HG03354 (cell line): ENCODE data around the gene CRIP3.
"Not testable (repeated sequence)": the region's sequence is repeated elsewhere in the genome, so short reads cannot be mapped to it uniquely, and the experiment has no call there.

Experiments
- ATAC-seq: cut with Tn5 transposase; IDR thresholded peaks from one replicate; pipeline ENCODE4 v1.9.1; 2021; ENCODE audit warnings: mild to moderate bottlenecking; ENCODE audit not compliant: unreplicated experiment, poor library complexity, severe bottlenecking

Gene CRIP3

DNA sequence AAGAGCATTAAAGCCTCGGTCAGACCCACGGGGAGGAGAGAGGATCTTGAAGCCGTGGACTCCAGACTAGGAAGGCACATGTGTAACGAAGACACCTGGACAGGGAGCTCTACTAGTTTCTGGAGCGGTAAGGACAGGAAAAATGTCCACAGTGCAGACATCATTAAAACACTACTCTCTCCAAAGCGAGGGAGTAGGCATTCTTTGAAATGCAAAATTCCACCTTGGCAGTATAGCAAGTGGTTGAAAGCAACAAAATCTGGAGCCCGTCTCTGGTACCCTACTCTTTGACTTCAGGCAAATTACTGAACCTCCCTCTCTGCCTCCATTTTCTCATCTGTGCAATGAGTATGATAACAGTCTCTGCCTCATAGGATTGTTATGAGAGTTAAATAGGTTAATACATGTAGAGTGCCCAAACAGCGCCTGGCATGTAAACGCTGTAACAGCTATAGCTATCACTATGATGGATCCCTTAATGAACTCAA lies 408 bp upstream of the CRIP3 start:
- ATAC-seq: peak; percentile 6

DNA sequence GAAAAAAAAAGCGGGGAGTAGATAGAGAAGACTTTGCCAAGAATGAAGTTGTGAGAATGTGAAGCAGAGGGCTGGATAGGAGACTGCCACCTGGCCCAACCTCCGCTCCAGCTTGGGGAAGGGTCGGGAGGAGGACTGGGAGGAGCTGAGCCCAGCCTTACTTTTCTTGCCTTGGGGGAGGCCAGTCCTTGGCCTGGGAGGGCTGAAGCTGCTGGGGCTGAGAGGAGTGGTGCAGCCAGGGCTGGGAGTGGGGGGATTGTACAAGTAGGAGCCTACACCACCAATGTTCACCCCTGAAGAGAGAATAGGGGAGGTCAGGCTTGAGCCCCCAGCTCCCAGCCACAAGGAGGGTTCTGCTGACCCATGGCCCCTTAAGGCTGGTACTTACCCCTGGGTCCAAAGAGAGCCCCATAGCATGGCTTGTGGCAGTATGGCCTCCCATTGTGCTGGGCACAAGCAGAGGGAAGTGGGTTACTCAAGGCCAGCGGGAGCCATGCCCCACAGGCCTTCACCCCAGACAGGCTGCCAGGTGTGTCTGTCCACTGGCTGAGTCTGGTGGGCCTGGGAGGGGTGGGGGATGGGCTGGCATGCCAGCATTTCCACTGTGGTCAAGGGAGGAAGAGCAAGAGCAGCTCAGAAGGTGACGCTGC lies 1.1 kb downstream of the CRIP3 start:
- ATAC-seq: no peak

DNA sequence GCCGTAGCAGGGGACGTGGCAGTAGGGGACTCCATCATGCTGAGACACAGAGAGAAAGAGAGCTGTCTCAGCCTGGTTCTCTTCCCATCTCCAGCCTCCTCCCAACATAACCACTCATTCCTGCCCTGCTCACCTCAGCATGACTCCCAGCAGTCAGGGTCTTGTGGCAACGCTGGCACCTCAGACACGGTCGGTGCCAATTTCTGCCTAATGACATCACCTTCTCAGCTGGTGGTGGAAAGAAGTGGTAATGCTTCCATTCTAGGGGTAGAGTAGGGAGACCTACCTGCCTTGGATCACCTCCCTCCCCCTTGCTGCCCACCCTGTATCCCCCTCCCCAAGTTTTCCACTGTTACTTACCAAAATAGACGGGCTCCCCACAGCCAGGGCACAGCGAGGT lies 2.5 kb downstream of the CRIP3 start:
- ATAC-seq: no peak

GRCh38 chr6:43304882-43305281 lies 3.7 kb downstream of the CRIP3 start:
- no peak for ATAC-seq

DNA sequence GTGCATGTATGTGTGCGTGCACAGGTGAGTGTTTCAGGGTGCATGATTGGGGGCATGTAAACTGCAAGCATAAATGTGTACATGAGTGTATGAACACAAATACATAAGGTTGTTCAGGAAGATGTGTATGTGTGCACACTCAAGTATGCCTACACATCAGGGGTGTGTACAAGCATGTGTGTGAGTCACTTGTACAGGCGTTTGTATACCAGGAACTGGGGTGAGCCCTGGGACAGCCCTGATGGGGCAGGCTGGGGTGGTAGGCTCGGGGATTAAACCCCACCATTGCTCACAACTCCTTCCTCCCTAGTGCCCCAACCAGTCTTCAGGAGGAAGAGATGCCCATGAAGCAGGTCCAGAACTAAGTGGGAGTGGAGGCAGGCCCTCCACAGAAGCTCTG lies 4.3 kb downstream of the CRIP3 start:
- ATAC-seq: no peak

DNA sequence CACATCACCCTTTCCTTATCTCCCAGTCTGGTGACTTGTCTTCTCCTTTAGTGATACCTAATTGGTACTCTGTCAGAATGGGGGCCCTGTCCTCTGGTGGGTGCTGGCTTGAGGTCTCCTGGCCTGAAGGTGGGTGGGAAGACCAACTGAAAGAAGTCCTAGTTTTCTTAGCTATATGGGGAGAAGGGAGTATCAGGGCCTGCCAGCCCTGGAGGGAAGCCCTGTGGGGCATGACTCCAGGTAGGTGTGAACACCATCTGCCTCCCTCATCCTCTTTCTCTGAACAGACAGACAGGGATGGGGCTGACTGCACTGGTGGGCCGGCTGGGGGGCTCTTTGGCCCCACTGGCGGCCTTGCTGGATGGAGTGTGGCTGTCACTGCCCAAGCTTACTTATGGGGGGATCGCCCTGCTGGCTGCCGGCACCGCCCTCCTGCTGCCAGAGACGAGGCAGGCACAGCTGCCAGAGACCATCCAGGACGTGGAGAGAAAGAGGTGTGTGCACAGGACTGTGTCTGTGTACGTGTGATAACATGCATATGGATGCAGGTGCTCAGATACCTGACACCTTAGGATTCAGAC lies 4.8 kb downstream of the CRIP3 start:
- no peak for ATAC-seq

DNA sequence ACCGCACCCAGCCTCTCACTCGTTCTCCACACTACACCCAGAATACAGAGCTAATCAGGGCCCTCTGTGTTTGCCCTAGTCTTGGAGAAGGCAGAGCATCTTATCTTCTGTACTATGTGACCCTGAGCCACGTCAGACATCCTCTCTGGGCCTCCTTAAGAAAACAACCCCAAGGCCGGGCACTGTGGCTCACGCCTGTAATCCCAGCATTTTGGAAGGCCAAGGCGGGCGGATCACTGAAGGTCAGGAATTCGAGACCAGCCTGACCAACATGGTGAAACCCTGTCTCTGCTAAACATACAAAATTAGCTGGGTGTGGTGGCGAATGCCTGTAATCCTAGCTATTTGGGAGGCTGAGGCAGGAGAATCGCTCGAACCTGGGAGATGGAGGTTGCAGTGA lies 5.6 kb downstream of the CRIP3 start:
- ATAC-seq: not testable (repeated sequence)

DNA sequence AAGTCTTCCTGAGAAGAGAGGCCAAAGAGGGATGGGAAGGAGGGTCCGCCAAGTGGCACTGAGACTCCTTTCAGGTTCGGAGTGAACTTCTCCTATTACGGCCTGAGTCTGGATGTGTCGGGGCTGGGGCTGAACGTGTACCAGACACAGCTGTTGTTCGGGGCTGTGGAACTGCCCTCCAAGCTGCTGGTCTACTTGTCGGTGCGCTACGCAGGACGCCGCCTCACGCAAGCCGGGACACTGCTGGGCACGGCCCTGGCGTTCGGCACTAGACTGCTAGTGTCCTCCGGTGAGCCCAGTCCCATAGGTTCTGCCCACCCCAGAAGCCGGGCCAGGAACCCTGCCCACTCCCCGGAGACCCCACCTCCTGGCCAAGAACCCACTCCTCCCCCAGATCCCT lies 6.5 kb downstream of the CRIP3 start:
- ATAC-seq: no peak

- ATAC-seq: no peak
These were observed 7.3 kb downstream of the CRIP3 start for GRCh38 chr6:43301081-43301870.

GRCh38 chr6:43299338-43300293 lies 9.0 kb downstream of the CRIP3 start:
- no peak for ATAC-seq

- no peak for ATAC-seq
These were observed 9.9 kb downstream of the CRIP3 start for GRCh38 chr6:43298565-43299337.

- ATAC-seq: no peak
These were observed 10.7 kb downstream of the CRIP3 start, which contains the start of gene SLC22A7 for GRCh38 chr6:43297644-43298564. SLC22A7 (plus strand) TSS chr6:43298260; CDS start chr6:43298359, 99 bp downstream.

DNA sequence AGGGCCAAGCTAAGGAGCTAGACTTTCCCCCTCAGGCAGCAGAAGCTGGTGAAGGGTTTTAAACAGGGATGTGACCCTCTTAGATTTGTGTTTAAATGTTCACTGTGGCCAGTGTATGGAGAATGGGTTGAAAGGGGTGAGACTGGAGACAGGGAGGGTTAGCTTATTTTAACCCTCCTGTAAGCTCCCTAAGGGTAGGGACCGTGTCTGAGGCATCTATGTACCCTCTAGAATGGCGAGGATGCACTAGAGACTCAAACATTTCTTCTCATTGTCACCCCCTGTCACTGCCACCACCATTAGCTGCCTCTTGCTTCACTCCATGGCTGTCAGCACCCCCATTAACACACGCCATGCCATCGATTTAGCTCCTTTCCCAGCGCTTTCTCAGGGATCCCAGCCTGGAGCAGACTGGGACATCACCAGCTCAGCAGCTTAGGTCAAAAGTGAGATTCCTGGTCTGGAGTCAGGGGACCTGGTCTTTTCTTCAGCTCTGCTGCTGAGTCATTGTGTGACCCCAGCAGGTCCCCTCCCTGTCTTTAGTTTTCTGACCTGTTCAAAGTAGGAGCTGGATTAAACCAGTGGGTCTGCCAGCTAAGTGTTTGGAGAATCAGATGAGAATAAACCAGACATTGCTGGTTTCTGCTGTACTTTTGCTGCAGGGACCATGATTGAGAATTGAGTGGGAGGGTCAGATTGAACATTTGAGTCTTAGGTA lies 11.7 kb downstream of the CRIP3 start:
- no peak for ATAC-seq

- no peak for ATAC-seq
These were observed 13.2 kb downstream of the CRIP3 start for GRCh38 chr6:43295456-43295855.

GRCh38 chr6:43294536-43294935 lies 14.1 kb downstream of the CRIP3 start:
- ATAC-seq: no peak

DNA sequence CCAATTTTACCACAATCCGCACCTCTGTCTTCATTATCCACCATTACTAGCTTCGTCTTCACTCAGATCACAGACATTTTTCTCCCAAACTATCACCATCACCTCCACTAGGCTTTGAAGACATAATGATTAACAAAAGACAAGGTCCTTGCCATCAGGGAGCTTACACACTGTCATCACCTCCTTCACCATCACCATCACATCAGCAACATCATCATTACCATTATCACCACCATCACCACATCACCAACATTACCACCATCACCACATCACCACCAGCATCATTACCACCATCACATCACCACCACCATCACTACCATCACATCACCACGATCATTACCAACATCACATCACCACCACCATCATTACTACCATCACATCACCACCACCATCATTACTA lies 14.9 kb downstream of the CRIP3 start:
- no peak for ATAC-seq

DNA sequence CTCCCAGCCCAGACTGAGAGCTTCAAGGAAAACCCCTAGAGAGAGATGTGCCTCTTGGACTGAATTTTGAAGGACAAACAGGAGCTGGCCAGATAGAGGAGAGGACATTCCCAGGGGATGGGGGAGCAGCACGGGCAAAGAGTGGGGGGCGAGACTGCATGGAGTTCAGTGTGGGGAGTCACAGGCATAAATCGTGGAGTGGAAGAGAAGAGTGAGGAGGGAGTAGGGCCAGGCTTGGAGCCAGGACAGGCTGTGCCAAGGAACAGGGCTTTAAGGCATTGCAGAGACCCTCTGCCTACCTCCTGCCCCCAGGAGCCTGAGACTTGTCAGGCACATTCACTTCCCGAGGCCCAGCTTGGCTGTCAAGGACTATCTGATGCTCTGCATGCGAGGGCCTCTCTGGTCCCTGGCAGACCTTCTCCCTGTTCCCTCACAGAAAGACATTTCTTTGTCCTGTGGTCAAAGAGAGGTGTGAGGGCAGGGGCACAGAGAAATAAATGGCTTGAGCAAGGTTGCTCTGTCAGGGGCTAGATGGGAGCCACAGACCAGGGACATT lies 15.8 kb downstream of the CRIP3 start:
- no peak for ATAC-seq
